ENCODE data around the gene LIG1.

DNA sequence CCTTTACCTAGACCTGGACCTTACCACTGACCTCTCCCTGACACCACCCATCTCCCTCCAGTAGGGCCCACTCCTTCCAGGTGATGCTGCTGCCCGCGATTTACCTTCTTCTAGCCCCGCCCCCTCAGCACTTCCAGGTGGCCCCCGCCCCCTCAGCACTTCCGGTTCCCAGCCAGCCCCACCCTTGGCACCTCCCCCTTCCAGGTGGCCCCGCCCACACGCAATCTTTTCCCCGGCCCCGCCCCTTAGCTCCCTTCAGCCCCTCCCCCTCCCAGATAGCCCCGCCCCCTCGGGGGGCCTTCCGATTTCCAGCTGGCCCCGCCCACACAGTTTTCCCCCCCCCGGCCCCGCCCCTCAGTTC, 586 bp downstream of the LIG1 start:
- TF ChIP-seq, protein P1, sequence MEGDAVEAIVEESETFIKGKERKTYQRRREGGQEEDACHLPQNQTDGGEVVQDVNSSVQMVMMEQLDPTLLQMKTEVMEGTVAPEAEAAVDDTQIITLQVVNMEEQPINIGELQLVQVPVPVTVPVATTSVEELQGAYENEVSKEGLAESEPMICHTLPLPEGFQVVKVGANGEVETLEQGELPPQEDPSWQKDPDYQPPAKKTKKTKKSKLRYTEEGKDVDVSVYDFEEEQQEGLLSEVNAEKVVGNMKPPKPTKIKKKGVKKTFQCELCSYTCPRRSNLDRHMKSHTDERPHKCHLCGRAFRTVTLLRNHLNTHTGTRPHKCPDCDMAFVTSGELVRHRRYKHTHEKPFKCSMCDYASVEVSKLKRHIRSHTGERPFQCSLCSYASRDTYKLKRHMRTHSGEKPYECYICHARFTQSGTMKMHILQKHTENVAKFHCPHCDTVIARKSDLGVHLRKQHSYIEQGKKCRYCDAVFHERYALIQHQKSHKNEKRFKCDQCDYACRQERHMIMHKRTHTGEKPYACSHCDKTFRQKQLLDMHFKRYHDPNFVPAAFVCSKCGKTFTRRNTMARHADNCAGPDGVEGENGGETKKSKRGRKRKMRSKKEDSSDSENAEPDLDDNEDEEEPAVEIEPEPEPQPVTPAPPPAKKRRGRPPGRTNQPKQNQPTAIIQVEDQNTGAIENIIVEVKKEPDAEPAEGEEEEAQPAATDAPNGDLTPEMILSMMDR (IDR thresholded peaks at IDR 0.05) = no peak
- no peak for TF ChIP-seq POLR2A (IDR thresholded peaks at IDR 0.05)
